SK-N-DZ (cell line): ENCODE results near the gene CENPX.
A peak's percentile ranks its signal among the peaks of the same experiment; 100 is the strongest.
"Not testable (repeated sequence)": the region's sequence is repeated elsewhere in the genome, so short reads cannot be mapped to it uniquely, and the experiment has no call there.

Experiments
- DNase-seq: peaks from one replicate; pipeline ENCODE4 v3.0.0-alpha.2; 2015; ENCODE audit warnings: low spot score

The CENPX gene

DNA sequence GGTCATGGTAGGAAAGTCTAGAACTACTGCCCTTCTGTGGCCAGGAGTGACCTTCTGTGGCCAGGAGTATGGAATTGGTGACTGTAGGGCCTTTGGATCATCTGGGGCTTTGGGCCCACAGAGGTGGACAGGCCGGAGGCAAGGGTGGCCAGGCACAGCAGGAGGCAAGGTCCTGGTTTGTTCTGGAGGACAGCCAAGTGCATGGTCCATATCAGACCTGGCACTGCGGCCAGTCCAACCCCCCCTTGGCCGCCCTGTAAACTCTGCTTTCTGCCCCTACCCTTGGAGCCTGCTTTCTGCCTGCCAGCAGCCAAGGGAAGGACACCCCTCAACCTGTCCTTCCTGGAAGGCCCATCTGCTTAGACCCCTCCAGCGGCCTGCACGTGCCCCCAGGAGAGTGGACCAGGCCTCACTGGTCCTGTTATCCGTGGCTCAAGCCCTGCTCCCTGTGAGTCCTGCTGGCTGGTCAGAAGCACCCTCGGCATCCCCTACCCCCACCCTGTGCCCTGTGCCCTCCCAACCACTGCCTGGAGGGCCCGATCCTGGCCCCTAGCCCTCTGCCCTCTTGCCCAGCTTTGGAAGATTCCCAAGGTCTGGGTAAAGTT is 17.1 kb upstream of the CENPX start:
- no peak for DNase-seq

DNA sequence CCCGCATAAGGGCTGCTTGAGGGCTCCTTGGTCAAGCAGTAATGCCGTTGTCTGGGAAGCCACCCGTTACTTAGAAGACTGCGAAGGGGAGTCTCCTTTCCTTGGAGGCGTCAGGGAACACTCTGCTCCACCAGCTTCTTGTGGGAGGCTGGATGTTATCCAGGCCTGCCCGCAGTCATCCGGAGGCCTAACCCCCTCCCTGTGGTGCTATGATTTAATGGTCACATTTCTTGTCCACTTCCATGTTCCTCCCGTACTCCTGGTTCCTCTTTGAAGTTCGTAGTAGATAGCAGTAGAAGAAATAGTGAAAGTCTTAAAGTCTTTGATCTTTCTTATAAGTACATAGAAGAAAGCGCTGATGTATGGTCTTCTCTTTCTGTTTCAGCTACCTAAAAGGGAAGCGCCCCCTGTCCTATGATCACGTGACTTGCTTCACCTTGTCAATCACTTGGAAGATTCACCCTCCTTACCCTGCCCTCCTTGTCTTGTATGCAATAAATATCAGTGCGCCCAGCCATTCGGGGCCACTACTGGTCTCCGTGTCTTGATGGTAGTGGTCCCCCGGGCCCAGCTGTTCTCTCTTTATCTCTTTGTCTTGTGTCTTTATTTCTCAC is 16.2 kb upstream of the CENPX start:
- not testable (repeated sequence) for DNase-seq

DNA sequence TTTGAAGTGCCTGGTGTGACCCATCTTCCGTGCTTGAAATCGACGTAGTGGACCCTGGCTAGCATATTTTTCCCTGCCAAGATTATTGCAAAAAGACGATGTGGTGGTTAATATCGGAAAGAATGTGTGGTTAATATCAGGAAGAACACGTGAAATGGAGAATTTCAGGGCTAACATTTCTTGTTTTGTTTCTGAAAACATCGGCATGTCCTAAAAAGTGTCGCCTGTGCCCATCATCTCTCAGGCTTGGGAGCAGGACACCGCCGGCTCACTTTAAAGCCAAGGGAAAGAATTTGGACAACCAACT is 15.2 kb upstream of the CENPX start:
- DNase-seq = no peak

DNA sequence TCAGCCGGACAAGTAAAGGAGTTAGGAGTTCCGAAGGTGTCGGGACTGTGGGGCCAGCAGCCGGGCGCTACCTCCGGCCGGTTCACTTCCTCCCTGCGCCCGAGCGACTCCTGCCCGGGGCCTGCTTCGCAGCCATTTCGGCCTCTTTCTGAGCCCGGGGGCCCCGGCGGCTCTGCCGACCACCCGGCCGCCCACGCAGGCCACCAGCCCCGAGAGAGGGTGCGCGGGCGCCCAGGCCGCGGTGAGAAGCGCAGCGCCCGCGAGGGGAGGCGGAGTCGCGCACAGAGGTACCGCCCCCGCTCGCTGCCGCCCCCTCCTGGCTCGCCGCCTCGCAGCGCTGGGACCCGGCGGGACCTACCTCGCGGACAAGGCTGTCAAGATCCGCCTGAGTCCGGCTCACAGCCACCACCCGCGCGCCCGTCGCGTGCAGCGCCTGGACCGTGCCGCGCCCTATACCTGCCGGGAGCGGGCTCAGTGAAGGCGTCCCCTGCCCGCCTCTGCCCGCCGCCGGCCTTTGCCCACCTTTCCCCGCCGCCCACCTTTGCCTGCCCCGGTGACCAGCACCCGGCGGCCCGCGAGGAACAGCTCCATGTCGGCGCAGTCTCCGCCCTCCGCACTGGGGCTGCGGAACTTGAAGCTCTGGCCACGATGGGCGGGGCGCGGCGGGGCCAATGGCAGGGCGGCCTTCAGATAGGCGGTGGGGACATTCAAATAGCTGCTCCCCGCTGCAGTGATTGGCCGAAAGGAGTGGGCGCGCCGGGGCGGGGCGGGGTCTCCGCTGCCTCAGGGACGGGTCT is 14.6 kb upstream of the CENPX start, which contains the start of gene DCXR:
Gene DCXR (minus strand): TSS at position 606 of the 797 bp plus-strand sequence. CDS start 15 bp downstream, at position 591.
- DNase-seq = peak; percentile 99

DNA sequence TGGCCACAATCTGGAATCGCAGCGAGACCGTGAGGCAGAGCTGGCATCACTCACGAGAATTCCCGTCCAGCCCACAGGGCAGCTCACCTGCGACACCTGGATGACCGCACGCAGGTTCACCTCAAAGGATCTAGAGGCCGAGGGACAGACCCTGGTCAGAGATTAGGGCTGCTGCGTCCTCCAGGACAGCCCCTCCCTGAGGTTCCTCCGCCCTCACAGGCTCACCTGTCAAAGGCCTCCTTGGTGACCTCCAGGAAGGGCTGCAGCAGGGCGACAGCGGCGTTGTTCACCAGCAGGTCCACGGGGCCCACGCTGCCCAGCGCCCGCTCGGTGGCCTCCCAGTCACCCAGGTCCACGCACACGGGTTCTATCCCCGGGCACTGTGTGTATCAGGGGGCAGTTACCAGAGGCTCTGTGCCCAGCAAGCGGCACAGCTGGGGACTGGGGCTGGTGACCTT is 14.0 kb upstream of the CENPX start:
- no peak for DNase-seq

DNA sequence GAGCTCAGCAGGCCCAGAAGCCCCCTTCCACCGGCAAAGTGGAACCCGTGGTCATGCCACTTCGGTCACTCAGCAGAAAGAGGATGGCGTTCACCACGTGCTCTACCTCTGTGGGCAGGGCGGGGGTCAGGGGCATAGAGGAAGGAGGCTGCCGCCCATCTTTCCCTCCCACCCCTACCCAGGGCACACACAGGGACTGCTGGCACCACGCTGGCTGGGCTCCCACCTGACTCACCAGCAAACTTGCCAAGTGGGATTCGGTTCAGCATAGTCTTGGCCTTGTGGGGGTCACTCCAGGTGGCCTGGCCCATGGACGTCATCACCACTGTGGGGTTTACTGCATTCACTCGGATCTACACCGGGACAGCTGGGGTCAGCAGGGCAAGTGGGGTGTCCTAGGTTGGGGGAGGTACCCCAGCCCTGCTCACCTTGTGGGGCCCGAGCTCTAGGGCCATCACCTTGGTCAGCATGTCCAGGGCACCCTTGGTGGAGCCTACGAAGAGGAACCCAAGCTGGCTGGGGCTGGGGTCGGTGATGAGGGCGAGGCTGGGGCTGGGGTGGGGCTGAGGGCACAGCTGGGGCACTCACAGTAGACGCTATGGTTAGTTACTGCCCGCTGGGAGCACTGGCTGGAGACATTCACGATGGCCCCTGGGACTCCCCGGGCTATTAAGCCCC is 13.4 kb upstream of the CENPX start:
- no peak for DNase-seq

DNA sequence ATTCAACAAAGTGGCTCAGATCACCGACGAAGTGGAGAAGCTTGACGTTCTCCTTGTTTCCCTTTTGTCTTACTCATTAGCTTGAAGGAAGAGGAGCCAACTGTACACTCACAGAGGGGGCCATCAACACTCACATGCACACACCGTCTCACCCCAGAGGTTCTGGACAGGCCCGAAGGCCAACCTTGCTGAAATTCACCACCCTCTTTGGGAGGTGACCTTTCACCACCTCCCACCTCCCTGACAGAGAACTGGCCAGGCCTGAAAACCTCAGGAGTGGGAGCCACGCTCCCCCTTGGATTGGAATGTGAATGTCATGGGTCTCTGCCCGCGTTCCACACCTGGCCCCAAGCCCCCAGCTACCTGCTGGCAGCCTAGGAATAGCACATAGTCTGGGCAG is 12.8 kb upstream of the CENPX start:
- DNase-seq = no peak

DNA sequence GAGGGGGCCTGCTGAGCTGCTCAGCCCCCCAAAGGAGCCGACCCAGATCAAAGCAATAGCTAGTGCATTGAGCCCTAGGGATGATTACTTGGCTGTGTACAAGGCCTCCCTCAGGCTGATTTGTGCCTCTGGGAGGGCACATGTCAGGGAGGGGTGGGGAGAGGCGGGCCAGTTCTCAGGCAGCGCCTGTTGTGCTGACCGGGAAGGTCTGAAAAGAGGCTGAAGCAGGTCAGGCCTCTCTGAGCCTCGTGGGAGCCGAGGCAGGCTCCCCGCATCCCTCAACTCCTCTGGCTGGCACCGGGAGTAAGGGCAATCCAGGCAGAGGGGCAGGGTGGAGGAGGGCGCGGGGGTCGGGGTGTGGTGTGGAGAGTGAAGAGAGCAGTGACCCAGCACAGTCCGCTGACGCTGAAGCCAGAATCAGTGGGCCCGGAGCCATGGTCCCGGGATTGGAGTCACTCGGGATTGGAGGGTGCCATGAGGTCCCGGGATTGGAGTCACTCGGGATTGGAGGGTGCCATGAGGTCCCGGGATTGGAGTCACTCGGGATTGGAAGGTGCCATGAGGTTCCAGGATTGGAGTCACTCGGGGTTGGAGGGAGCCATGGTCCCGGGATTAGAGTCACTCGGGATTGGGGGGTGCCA is 11.8 kb upstream of the CENPX start:
- no peak for DNase-seq

DNA sequence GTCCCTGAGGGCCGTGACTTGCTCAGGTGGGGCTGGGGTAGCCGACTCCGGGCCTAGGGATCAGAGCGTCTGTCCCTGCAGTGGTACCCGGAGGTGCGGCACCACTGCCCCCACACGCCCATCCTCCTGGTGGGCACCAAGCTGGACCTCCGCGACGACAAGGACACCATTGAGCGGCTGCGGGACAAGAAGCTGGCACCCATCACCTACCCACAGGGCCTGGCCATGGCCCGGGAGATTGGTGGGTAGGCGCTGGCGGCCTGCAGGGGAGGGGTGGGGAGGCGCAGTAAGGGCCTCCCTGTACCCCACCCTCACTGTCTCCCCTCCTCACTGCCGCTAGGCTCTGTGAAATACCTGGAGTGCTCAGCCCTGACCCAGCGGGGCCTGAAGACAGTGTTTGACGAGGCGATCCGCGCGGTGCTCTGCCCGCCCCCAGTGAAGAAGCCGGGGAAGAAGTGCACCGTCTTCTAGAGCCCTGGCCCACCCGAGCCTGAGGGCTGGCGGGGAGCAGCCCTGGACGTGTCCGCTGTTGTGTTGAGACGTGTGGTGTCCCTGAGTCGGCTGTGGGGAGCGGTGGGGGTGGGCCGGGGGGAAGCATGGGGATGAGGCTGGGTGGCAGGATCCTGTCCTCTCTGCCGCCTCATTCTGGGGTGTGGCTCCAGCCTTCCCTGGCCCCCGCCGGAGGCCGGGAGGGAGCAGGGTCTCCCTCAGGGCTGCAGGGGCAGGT is 10.8 kb upstream of the CENPX start:
- DNase-seq = no peak

DNA sequence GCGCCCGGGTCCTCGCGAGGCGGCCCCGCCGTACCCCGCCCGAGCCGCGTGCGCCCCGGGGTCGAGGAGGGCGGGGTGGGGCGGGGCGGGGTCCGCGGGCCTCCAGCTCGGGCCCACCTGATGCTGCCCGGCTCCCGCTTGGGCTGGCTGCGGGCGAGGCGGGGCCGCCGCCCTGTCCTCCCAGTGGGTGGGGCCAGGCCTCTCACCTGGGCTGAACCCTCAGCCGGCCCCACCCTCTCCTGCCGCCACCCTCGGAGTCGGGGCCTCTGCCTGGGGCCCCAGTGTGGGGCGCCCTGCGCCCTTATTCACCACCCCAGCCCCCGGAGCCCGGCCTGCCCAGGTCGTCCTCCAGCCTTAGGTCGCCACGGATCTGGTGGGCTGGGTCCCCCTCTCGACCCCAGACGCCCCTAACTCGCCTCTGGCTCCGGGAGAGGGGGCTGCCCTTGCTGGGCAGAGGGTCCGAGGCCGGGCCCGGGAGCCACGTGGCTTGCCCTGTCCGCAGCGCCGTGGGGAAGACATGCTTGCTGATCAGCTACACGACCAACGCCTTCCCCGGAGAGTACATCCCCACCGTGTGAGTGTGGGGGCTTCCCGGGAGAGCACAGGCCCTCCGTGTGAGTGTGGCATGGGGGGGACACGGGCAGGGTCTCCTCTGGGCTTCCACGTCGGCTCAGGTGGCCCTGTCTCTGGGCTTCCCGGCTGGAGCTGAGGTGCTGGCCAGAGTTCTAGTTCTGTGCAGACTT is 9.4 kb upstream of the CENPX start:
- no peak for DNase-seq

DNA sequence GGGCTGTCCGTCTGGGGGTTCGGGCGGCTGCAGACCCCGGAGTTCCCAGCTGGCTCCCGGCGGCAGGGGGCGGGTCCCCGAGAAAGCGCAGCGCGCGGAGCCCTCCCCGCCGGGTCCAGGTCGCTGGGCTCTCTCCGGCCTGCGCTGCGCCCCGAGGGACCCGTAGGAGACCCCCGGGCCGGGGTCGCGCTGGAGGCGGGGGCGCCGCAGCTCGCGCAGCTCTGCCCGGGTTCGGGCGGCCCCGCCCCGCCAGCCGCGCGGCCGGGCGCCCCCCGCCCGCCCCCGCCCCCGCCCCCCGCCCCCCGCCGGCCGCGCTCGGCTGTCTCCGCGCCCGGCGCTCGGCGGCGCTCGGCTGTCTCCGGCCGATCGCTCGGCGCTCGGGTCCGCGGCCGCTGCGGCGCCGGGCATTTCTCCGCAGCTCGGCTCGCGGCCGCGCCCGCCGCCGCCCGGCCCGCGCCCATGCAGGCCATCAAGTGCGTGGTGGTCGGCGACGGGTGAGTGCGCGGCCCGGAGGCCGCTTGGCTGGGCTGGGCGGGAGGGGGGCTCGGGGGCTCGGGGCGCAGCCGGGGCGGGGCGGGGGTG is 8.7 kb upstream of the CENPX start, which contains the start of gene RAC3:
Gene RAC3 (plus strand): TSS at position 376 of the 582 bp plus-strand sequence. CDS start 84 bp downstream, at position 460.
- no peak for DNase-seq

DNA sequence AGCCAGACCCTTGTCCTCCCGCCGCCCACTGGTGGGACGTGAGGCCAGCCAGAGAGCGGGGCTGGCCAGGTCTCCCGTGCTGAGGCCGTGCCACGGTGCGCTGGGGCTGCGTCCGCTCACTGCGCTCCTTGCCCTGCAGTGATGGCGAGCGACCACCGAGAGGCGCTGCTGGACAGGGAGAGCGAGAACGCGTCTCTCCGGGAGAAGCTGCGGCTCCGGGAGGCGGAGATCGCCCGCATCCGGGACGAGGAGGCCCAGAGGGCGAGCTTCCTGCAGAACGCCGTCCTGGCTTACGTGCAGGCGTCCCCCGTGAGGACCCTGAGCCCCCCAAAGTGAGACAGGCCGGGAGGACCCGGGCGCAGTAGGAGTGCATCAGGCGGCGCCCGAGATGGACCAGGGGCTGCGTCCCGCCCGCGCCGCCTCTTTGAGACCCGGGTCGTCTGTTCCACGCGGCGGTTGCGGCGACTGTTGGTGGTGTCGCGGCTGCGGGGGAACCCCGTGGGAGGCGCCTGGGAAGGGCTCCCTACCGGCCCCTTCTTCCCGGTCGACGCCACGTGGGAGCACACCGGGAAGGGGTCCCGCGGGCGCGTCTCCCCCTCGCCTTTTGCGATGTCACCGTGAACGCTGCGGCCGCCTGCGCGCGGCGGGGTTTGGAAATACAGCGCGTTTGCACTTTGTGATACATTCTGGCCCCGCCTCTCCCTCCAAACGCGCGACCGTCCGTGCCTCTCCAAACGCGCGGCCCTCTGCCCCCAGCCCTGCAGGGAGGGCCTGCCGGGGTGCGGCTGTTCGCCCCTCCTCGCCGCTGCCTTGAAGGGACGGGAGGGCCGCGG is 8.0 kb upstream of the CENPX start:
- DNase-seq = peak; percentile 88

DNA sequence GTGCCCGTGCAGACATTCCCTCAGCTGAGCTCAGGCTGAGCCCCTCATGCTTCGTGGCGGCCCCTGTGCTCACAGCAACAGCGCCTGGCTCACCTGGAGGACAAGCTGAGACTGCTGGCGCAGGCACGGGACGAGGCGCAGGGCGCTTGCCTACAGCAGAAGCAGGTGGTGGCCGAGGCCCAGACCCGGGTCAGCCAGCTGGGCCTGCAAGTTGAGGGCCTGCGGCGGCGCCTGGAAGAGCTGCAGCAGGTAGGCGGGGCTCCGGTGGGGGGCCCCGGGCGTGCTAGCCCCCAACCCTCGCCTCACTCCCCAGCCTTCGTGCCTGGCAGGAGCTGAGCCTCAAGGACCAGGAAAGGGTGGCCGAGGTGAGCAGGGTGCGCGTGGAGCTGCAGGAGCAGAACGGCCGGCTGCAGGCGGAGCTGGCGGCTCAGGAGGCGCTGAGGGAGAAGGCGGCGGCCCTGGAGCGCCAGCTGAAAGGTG is 7.4 kb upstream of the CENPX start:
- DNase-seq = no peak

DNA sequence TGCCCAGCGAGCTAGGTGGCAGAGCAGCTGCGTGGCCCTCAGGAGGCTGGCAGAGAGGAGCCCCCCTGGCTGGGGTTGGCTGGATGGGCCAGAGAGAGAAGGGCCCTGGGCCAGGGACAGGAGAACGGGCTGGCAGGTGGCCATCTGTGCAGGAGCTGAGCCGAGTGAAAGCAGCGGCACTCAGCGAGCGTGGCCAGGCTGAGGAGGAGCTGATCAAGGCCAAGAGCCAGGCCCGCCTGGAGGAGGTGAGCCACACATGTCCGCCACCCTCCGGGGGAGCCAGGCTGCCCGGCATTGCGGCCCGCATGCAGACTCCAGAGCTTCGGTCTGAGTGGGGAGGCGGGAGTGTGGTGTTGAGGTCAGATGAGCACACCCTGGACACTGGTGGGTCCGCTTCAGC is 6.7 kb upstream of the CENPX start:
- no peak for DNase-seq

DNA sequence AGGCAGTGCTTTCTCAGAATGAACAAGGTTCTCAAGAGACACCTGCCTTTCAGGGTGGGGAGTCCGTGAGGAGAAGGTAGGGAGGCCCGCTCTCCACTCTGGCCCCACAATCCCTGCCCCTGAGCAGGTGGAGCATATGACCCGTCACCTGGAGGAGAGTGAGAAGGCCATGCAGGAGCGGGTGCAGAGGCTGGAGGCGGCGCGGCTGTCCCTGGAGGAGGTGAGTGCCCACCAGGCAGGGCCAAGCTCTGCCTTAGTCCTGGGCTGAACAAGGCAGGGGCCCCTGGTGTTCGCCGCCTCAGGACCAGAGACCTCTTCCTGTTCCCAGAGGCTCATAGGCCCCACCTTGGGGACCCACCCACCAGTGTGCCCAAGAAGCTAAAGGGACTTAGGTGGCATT is 6.3 kb upstream of the CENPX start:
- DNase-seq = no peak

DNA sequence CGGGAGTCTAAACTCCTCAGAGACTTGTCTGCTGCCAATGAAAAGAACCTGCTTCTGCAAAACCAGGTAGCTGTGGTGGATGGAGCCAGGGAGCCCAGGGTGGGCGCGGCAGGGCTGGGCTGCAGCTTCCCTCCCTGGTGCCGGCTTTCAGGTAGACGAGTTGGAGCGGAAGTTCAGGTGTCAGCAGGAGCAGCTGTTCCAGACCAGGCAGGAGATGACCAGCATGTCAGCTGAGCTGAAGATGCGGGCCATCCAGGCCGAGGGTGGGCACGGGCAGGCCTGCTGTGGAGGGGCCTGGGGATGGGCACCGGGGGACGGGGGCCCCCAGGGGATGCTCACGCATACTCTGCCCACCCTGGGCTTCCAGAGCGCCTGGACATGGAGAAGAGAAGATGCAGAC is 5.6 kb upstream of the CENPX start:
- DNase-seq = no peak

DNA sequence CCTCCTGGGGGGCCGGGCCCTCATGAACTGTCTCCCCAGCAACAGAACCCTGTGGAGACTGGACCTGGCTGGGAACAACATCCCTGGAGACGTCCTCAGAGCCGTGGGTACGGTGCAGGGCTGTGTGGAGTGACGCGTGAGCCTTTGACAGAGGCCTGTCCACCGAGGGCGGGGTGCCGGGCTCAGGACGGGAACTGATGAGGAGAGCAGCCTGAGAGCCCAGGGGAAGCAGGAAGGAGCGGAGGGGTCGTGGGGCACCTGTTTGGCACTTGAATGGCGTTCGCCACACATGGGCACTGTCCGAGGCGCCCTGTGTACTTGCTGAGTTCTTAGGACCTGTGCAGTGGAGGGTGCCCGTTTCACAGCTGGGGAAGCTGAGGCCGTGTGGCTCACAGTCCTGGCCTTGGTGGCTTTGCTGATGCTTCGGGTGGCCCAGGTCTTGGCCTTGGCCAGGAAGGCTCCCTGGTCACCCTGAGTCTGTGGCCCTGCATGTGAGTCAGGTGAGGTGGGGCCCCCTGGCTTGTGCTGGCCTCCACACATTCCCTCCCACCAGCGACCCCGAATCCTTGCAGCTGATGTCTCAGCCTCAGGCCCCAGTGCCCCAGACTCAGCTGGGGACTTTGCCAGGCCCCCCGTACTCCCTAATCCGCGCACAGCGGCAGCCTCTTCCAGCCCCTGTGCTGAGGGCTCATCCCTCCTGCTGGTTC is 2.9 kb upstream of the CENPX start:
- DNase-seq = no peak

DNA sequence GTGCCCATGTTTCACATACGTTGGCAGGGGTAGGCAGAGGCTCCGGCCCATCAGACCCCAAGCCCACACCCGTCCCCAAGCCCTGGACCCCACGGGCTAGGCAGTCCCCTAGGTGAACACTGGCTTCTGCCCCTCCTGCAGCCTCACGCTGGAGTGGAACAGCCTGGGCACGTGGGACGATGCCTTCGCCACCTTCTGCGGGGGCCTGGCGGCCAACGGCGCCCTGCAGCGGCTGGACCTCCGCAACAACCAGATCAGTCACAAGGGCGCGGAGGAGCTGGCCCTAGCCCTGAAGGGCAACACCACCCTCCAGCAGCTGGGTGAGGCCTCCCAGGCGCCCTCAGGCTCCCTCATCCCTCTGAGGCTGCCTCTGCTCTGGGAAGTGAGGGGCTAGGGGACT is 2.2 kb upstream of the CENPX start:
- DNase-seq = no peak
